ENCODE measurements around the gene CCKAR. TPM values are rescaled to one million over a fixed set of nuclear protein-coding genes. Genes with fewer than 3 reads are reported as not detected.

CCKAR gene
- total RNA-seq, 1 experiment from 2014 or later, result not detected

- no peak for TF ChIP-seq CTCF (IDR thresholded peaks at IDR 0.05; ENCODE audit: unreplicated experiment)
- H3K9me3 Mint-ChIP-seq (ENCODE audit: unreplicated experiment), result no peaks in the 10 kb centered on the region
- H3K4me1 Mint-ChIP-seq (ENCODE audit: insufficient read depth, unreplicated experiment), result peaks cover 11% of the 10 kb centered on the region
- CTCF ChIA-PET, result interaction anchor here (0.7 to 1.5 kb wide), 3 partner anchors 10 to 249 kb away, joined by 3 to 19 read pairs (median 3); no protein-coding TSS in a partner anchor
- no peak overlapping the region for H3K4me3 Mint-ChIP-seq (ENCODE audit: unreplicated experiment)
- H3K27ac Mint-ChIP-seq (ENCODE audit: low read depth, unreplicated experiment), result peak overlapping the region; percentile 55
- no peaks in the 10 kb centered on the region for H3K36me3 Mint-ChIP-seq (ENCODE audit: insufficient read depth, unreplicated experiment)
- H3K27me3 Mint-ChIP-seq (ENCODE audit: insufficient read depth, unreplicated experiment), result no peaks in the 10 kb centered on the region
- DNase-seq (ENCODE audit: unreplicated experiment), result no peak
- POLR2A ChIA-PET, result interaction anchor here (1.2 to 1.7 kb wide), 2 partner anchors 10 to 112 kb away, joined by 3 to 6 read pairs; partner anchors contain the start of gene TBC1D19
- intact Hi-C loops (cut with micrococcal nuclease), result no loop called here
- no TSS peak for BruUV-seq (replicated peaks)
Observed at GRCh38 chr4:26471890-26472289, 18.4 kb downstream of the CCKAR start.

- CTCF ChIA-PET, result no interaction called here
- H3K9me3 Mint-ChIP-seq (ENCODE audit: unreplicated experiment), result no peaks in the 10 kb centered on the region
- no TSS peak for BruUV-seq (replicated peaks)
- no peak for DNase-seq (ENCODE audit: unreplicated experiment)
- H3K36me3 Mint-ChIP-seq (ENCODE audit: insufficient read depth, unreplicated experiment), result no peaks in the 10 kb centered on the region
- H3K4me1 Mint-ChIP-seq (ENCODE audit: insufficient read depth, unreplicated experiment), result peaks cover 11% of the 10 kb centered on the region
- intact Hi-C loops (cut with micrococcal nuclease), result no loop called here
- POLR2A ChIA-PET, result interaction anchor here (0.6 kb wide), 1 partner anchor 288 kb away, joined by 3 read pairs; no protein-coding TSS in a partner anchor
- H3K27ac Mint-ChIP-seq (ENCODE audit: low read depth, unreplicated experiment), result no peak overlapping the region
- no peak overlapping the region for H3K4me3 Mint-ChIP-seq (ENCODE audit: unreplicated experiment)
- H3K27me3 Mint-ChIP-seq (ENCODE audit: insufficient read depth, unreplicated experiment), result no peaks in the 10 kb centered on the region
- no peak for TF ChIP-seq CTCF (IDR thresholded peaks at IDR 0.05; ENCODE audit: unreplicated experiment)
Observed at GRCh38 chr4:26468977-26469376, 21.3 kb downstream of the CCKAR start.

- peaks cover 2% of the 10 kb centered on the region for H3K9me3 Mint-ChIP-seq (ENCODE audit: unreplicated experiment)
- ChIA-PET POLR2A (interaction anchor here (0.6 kb wide), 1 partner anchor 289 kb away, joined by 3 read pairs; no protein-coding TSS in a partner anchor), CTCF (no interaction called here)
- no peaks in the 10 kb centered on the region for H3K27me3 Mint-ChIP-seq (ENCODE audit: insufficient read depth, unreplicated experiment)
- no peak overlapping the region for H3K4me3 Mint-ChIP-seq (ENCODE audit: unreplicated experiment)
- no peaks in the 10 kb centered on the region for H3K36me3 Mint-ChIP-seq (ENCODE audit: insufficient read depth, unreplicated experiment)
- no TSS peak for BruUV-seq (replicated peaks)
- TF ChIP-seq CTCF (IDR thresholded peaks at IDR 0.05; ENCODE audit: unreplicated experiment), result no peak
- DNase-seq (ENCODE audit: unreplicated experiment), result no peak
- H3K27ac Mint-ChIP-seq (ENCODE audit: low read depth, unreplicated experiment), result no peak overlapping the region
- H3K4me1 Mint-ChIP-seq (ENCODE audit: insufficient read depth, unreplicated experiment), result peaks cover 11% of the 10 kb centered on the region
- intact Hi-C loops (cut with micrococcal nuclease), result no loop called here
Observed at GRCh38 chr4:26468283-26468949, 21.9 kb downstream of the CCKAR start.

- no peak for TF ChIP-seq CTCF (IDR thresholded peaks at IDR 0.05; ENCODE audit: unreplicated experiment)
- ChIA-PET POLR2A (no interaction called here), CTCF (no interaction called here)
- H3K4me1 Mint-ChIP-seq (ENCODE audit: insufficient read depth, unreplicated experiment), result peaks cover 11% of the 10 kb centered on the region
- peaks cover 7% of the 10 kb centered on the region for H3K9me3 Mint-ChIP-seq (ENCODE audit: unreplicated experiment)
- no peaks in the 10 kb centered on the region for H3K36me3 Mint-ChIP-seq (ENCODE audit: insufficient read depth, unreplicated experiment)
- no peak overlapping the region for H3K27ac Mint-ChIP-seq (ENCODE audit: low read depth, unreplicated experiment)
- intact Hi-C loops (cut with micrococcal nuclease), result no loop called here
- BruUV-seq (replicated peaks), result no TSS peak
- DNase-seq (ENCODE audit: unreplicated experiment), result no peak
- no peak overlapping the region for H3K4me3 Mint-ChIP-seq (ENCODE audit: unreplicated experiment)
- H3K27me3 Mint-ChIP-seq (ENCODE audit: insufficient read depth, unreplicated experiment), result no peaks in the 10 kb centered on the region
Observed at GRCh38 chr4:26467724-26468123, 22.6 kb downstream of the CCKAR start.

Data from MCF 10A (cell line).